Heart right ventricle (tissue), 16 donors: ENCODE data around the gene IMMP2L. TPM values are rescaled to one million over a fixed set of nuclear protein-coding genes. Genes with fewer than 3 reads are reported as not detected.

Experiments
- ATAC-seq, 8 donors: fragments of 200-7000 bp; cut with Tn5 transposase; one replicate each; pipeline ENCODE4 v1.9.1; 2020; ENCODE audit warnings: mild to moderate bottlenecking in 8 of 8, moderate library complexity in 8 of 8, moderate number of reproducible peaks in 1 of 8
- DNase-seq, 2 donors: peaks; one replicate each; pipeline ENCODE4 v3.0.0-alpha.2; 2020
- H3K27ac ChIP-seq, 10 donors: fragments of 200-600 bp; sonication (generic) in 2 of 10; one replicate each; pipeline versions ENCODE4 v1.5.0 to v1.8.0; 2020 to 2022; ENCODE audit warnings: mild to moderate bottlenecking in 3 of 10
- H3K27me3 ChIP-seq, 7 donors: fragments of 200-600 bp; one replicate each; pipeline ENCODE4 v1.8.0; 2021 to 2022; ENCODE audit warnings: mild to moderate bottlenecking in 2 of 7
- H3K36me3 ChIP-seq, 9 donors: fragments of 200-600 bp; sonication (generic) in 1 of 9; one replicate each; pipeline versions ENCODE4 v1.5.0 to v1.8.0; 2020 to 2022; ENCODE audit warnings: mild to moderate bottlenecking in 2 of 9
- H3K4me1 ChIP-seq, 9 donors: fragments of 200-600 bp; sonication (generic) in 1 of 9; one replicate each; pipeline versions ENCODE4 v1.5.0 to v1.8.0; 2020 to 2022; ENCODE audit warnings: mild to moderate bottlenecking in 4 of 9
- H3K4me3 ChIP-seq, 10 donors: fragments of 200-600 bp; sonication (generic) in 2 of 10; one replicate each; pipeline versions ENCODE4 v1.5.0 to v1.8.0; 2020 to 2022; ENCODE audit warnings: mild to moderate bottlenecking in 7 of 10, moderate library complexity in 2 of 10
- H3K9me3 ChIP-seq, 11 donors: fragments of 200-600 bp in 10 of 11; sonication (generic) in 2 of 11; one replicate each; pipeline versions ENCODE4 v1.5.0 to v1.8.0; 2013 to 2022; ENCODE audit warnings: mild to moderate bottlenecking in 2 of 11, control low read depth in 1 of 11, moderate library complexity in 1 of 11
- WGBS, 2 donors: extraction: QIAGEN DNeasy Blood & Tissue Kit; methylation state at CpG; one replicate each; pipeline ENCODE4 v1.1.7; 2013; ENCODE audit warnings: inconsistent platforms in 1 of 2; 5-methylcytosine and 5-hydroxymethylcytosine counted together
- intact Hi-C, 10 donors: fragments of 100-400 bp; cut with DNase I; formaldehyde crosslinking; loops; one replicate each; pipeline versions ENCODE4 v1.11.1 to v1.14.2; 2022
- polyA plus RNA-seq, 2 donors: library from polyadenylated mRNA; stranded (reverse); fragments of 200-250 nt; gene quantifications; one replicate each; pipeline ENCODE4 v1.2.3, GENCODE V29; 2013
- total RNA-seq, 10 donors: library from RNA; stranded (reverse); fragmentation: NEBNext Ultra II Directional in 3 of 10; extraction: Animal tissue kit (Norgen Biotek cat#: 25700) in 3 of 10; gene quantifications; one replicate each; pipeline versions ENCODE4 v1.2.1 to v1.2.4, GENCODE V29; 2021 to 2023
- TF ChIP-seq, protein P1 (sequence below), 9 donors: fragments of 200-600 bp; sonication (generic) in 2 of 9; IDR thresholded peaks; one replicate each; pipeline versions ENCODE4 v1.5.0 to v1.8.0; 2021 to 2022; ENCODE audit warnings: antibody characterized with exemption in 9 of 9, mild to moderate bottlenecking in 5 of 9, moderate library complexity in 1 of 9
- donor health status: Arrhythmogenic right ventricular cardiomyopathy.
- donor health status: ischemic (EF 13 %, LVEDD 7.1; RV severe dilation, severe dysfunction).
- donor health status: healthy with polysubstance abuse.
- donor health status: DM: no; HTN: yes; CAD: no.
- donor health status: DM: no; HTN: no; CAD: no.
- donor health status: ischemic (EF 25% LVEDD 6.9; RV normal size, moderate dysfunction).
- donor health status: ischemic (EF 25% LVEDD 5.7; RV mildly dilated, moderate dysfunction).
- donor health status: healthy.
- donor health status: DM: yes; HTN: yes; CAD: no.
- donor health status: Ischemic cardiomyopathy.
- donor health status: ischemic (EF 35%, LVEDD 5.7; RV mildly dilated, moderate dysfunction).
- donor health status: nonischemic (EF 11% LVEDD 7.7; RV severe dilation, severe dysfunction).
- donor health status: DM: yes; HTN: yes; CAD: no.
- donor health status: PGD.
- donor health status: ischemic (EF 29% LVEDD 5.4; RV normal size, mild dysfunction).
- donor health status: nonischemic (EF 23%, LVEDD 6.1; RV moderate dilation, normal function).

The IMMP2L gene
- total and polyA plus RNA-seq, 12 donors = 4.3 to 20.8 (median 17.3) TPM

DNA sequence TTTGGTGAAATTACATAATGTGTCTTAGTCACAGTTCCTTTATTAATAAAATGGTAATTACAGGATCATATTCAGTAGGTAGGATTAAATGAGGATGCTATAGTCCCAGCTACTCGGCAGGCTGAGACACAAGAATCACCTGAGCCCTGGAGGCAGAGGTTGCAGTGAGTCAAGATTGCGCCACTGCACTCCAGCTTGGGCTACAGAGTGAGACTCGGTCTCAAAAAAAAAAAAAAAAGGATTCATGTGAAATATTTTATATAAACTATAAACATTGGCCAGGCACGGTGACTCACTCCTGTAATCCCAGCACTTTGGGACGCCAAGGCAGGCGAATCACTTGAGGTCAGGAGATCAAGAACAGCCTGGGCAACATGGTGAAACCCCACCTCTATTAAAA, 197.9 kb downstream of the IMMP2L start:
- no peak overlapping the region for H3K27ac ChIP-seq
- WGBS, 2 donors = 93 to 95% methylated on average over 6 of the region's 6 CpGs
- H3K9me3 ChIP-seq = no peaks in the 10 kb centered on the region
- TF ChIP-seq, protein P1, sequence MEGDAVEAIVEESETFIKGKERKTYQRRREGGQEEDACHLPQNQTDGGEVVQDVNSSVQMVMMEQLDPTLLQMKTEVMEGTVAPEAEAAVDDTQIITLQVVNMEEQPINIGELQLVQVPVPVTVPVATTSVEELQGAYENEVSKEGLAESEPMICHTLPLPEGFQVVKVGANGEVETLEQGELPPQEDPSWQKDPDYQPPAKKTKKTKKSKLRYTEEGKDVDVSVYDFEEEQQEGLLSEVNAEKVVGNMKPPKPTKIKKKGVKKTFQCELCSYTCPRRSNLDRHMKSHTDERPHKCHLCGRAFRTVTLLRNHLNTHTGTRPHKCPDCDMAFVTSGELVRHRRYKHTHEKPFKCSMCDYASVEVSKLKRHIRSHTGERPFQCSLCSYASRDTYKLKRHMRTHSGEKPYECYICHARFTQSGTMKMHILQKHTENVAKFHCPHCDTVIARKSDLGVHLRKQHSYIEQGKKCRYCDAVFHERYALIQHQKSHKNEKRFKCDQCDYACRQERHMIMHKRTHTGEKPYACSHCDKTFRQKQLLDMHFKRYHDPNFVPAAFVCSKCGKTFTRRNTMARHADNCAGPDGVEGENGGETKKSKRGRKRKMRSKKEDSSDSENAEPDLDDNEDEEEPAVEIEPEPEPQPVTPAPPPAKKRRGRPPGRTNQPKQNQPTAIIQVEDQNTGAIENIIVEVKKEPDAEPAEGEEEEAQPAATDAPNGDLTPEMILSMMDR (IDR thresholded peaks at IDR 0.05) = no peak
- H3K4me1 ChIP-seq = peaks cover 0 to 8% (median 0%) of the 10 kb centered on the region in 9 donors
- no peaks in the 10 kb centered on the region for H3K36me3 ChIP-seq
- ATAC-seq (no peak), DNase-seq (no peak)
- H3K4me3 ChIP-seq = no peak overlapping the region
- intact Hi-C loops = no loop called here
- H3K27me3 ChIP-seq = no peaks in the 10 kb centered on the region

DNA sequence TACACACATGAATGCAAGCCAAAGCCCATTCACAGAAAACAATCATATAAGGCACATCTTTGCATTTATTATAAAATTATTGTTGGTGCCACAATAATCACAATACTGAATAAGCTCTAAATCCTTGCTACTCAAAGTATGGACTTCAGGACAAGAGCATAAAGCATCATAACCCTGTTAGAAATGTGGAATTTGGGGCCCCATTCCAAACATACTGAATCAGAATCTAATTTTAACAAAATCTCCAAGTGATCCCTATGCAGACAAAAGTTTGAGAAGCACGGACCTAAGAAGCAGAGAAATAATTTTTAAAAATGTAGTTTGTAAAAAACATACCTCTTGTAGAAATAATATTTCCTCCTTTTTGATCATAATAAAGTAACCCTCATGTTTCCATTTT, 199.2 kb downstream of the IMMP2L start:
- H3K4me3 ChIP-seq = no peak overlapping the region
- TF ChIP-seq, protein P1 (IDR thresholded peaks at IDR 0.05) = no peak

DNA sequence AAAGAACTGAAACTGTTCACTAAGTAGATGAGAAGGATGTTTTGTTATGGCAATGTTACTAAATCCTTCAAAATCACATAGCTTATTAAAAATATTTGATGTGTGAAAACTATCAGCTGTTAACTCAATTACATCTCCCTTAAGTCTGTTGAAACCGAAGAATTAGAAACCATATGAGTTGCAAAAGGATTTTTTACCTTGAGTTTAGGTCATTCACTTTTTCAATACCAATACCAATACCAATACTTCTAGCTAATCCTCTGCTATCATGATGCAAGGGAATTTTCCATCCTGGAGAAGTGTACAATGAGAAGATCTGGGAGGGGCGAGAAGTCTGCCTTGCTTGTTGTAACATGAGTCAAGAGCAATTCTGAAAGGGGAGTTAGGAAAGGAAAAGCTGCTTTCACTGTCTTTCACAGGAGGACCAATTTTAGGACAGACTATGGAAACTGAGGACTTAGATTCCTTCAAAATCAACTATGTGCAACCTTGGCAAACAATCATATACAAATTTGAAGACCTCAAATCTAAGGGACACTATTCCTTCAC, 199.7 kb downstream of the IMMP2L start:
- no peak for ATAC-seq
- Histone ChIP-seq H3K27ac (no peak overlapping the region), H3K9me3 (no peaks in the 10 kb centered on the region), H3K27me3 (no peaks in the 10 kb centered on the region), H3K36me3 (no peaks in the 10 kb centered on the region), H3K4me3 (no peak overlapping the region), H3K4me1 (peaks cover 0 to 8% (median 0%) of the 10 kb centered on the region in 9 donors)
- DNase-seq = no peak
- intact Hi-C loops = loop anchor here in 1 of 10 donors (1.0 kb wide), 1 partner anchor 64 kb away; no protein-coding TSS in a partner anchor
- TF ChIP-seq, protein P1 (IDR thresholded peaks at IDR 0.05) = no peak
- WGBS, 2 donors = 93 to 94% methylated on average over 2 of the region's 2 CpGs

More for the DNA sequence above, 199.2 kb downstream of the IMMP2L start:
- ATAC-seq = no peak
- no peak overlapping the region for H3K27ac ChIP-seq
- H3K27me3 ChIP-seq = no peaks in the 10 kb centered on the region
- H3K4me1 ChIP-seq = peaks cover 0 to 8% (median 0%) of the 10 kb centered on the region in 9 donors
- no peaks in the 10 kb centered on the region for H3K9me3 ChIP-seq
- intact Hi-C loops = loop anchor here in 1 of 10 donors (1.0 kb wide), 1 partner anchor 63 kb away; no protein-coding TSS in a partner anchor
- no peaks in the 10 kb centered on the region for H3K36me3 ChIP-seq
- WGBS, 2 donors = 34 to 44% methylated on average over 1 of the region's 1 CpG
- no peak for DNase-seq

DNA sequence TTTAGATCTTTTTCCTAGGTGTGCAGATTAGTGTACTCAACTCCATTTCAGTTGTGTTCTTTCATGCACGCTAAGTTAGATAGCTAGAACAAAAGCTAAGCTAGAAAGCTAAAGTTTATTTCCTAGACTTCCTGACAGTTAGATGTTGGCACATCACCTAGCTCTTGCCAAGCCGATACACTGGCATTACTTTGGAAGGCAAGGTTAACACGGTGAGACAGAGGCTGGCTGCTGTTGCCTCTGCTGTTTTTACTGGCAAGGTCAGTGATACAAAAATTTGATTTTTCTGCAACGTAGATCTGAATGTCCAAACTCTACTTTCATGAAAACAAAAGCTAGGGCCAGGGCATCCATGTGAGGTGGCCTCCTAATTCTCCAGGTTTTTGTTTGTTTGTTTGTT, 203.4 kb downstream of the IMMP2L start:
- TF ChIP-seq, protein P1 (IDR thresholded peaks at IDR 0.05) = no peak
- Histone ChIP-seq H3K27ac (no peak overlapping the region), H3K4me1 (peaks cover 0 to 8% (median 0%) of the 10 kb centered on the region in 9 donors), H3K36me3 (no peaks in the 10 kb centered on the region), H3K27me3 (no peaks in the 10 kb centered on the region), H3K9me3 (no peaks in the 10 kb centered on the region), H3K4me3 (no peak overlapping the region)
- WGBS, 2 donors = 81 to 90% methylated on average over 4 of the region's 4 CpGs
- DNase-seq (no peak), ATAC-seq (no peak)
- intact Hi-C loops = no loop called here
